HEK293 (cell line): ENCODE measurements around the gene SKOR1.

ENCODE experiments used
- BCL11A ChIP-seq: fragments of 450-650 bp; formaldehyde crosslinking; IDR thresholded peaks from 2 replicates; pipeline ENCODE4 v1.5.1; 2016; ENCODE audit warnings: low read depth, missing biosample characterization, missing genetic modification characterization
- BCL11B ChIP-seq: fragments of 450-650 bp; formaldehyde crosslinking; IDR thresholded peaks from 2 replicates; pipeline ENCODE4 v1.5.1; 2016; ENCODE audit warnings: low read depth, missing biosample characterization, missing genetic modification characterization
- KLF16 ChIP-seq: fragments of 450-650 bp; formaldehyde crosslinking; IDR thresholded peaks from 2 replicates; pipeline ENCODE4 v1.5.1; 2017; ENCODE audit warnings: missing biosample characterization, missing genetic modification characterization
- KLF7 ChIP-seq: fragments of 450-650 bp; formaldehyde crosslinking; IDR thresholded peaks from 2 replicates; pipeline ENCODE4 v1.5.1; 2016; ENCODE audit warnings: missing biosample characterization, missing genetic modification characterization, borderline replicate concordance
- OVOL3 ChIP-seq: fragments of 450-650 bp; formaldehyde crosslinking; IDR thresholded peaks from 2 replicates; pipeline ENCODE4 v1.5.1; 2016; ENCODE audit warnings: missing biosample characterization, missing genetic modification characterization
- PATZ1 ChIP-seq: fragments of 450-650 bp; formaldehyde crosslinking; IDR thresholded peaks from 2 replicates; pipeline ENCODE4 v1.5.1; 2016; ENCODE audit warnings: missing biosample characterization, missing genetic modification characterization
- PRDM10 ChIP-seq: fragments of 450-650 bp; formaldehyde crosslinking; IDR thresholded peaks from 2 replicates; pipeline ENCODE4 v1.5.1; 2016; ENCODE audit warnings: missing biosample characterization, missing genetic modification characterization
- SCRT1 ChIP-seq: fragments of 450-650 bp; formaldehyde crosslinking; IDR thresholded peaks from 2 replicates; pipeline ENCODE4 v1.5.1; 2016; ENCODE audit warnings: missing biosample characterization, missing genetic modification characterization, borderline replicate concordance
- TSHZ1 ChIP-seq: fragments of 450-650 bp; formaldehyde crosslinking; IDR thresholded peaks from 2 replicates; pipeline ENCODE4 v1.5.1; 2016; ENCODE audit warnings: missing biosample characterization, missing genetic modification characterization, borderline replicate concordance
- YY1 ChIP-seq: fragments of 450-650 bp; formaldehyde crosslinking; IDR thresholded peaks from 2 replicates; pipeline ENCODE4 v1.5.1; 2018; ENCODE audit warnings: missing biosample characterization, missing genetic modification characterization
- ZBTB21 ChIP-seq: fragments of 450-650 bp; formaldehyde crosslinking; IDR thresholded peaks from 2 replicates; pipeline ENCODE4 v1.5.1; 2017; ENCODE audit warnings: missing biosample characterization, missing genetic modification characterization
- ZBTB44 ChIP-seq: fragments of 450-650 bp; IDR thresholded peaks from 2 replicates; pipeline ENCODE4 v1.5.1; 2018; ENCODE audit warnings: missing biosample characterization, mild to moderate bottlenecking, missing genetic modification characterization
- ZNF132 ChIP-seq: fragments of 450-650 bp; formaldehyde crosslinking; IDR thresholded peaks from 2 replicates; pipeline ENCODE4 v1.5.1; 2017; ENCODE audit warnings: missing biosample characterization, missing genetic modification characterization, borderline replicate concordance
- ZNF2 ChIP-seq: fragments of 450-650 bp; formaldehyde crosslinking; IDR thresholded peaks from 2 replicates; pipeline ENCODE4 v1.5.1; 2016; ENCODE audit warnings: missing biosample characterization, missing genetic modification characterization
- ZNF280D ChIP-seq: fragments of 450-650 bp; formaldehyde crosslinking; IDR thresholded peaks from 2 replicates; pipeline ENCODE4 v1.5.1; 2016; ENCODE audit warnings: missing biosample characterization, missing genetic modification characterization
- ZNF350 ChIP-seq: fragments of 450-650 bp; formaldehyde crosslinking; IDR thresholded peaks from 2 replicates; pipeline ENCODE4 v1.5.0; 2017; ENCODE audit warnings: missing biosample characterization, mild to moderate bottlenecking, missing genetic modification characterization
- ZNF48 ChIP-seq: fragments of 450-650 bp; formaldehyde crosslinking; IDR thresholded peaks from 2 replicates; pipeline ENCODE4 v1.5.1; 2016; ENCODE audit warnings: missing biosample characterization, missing genetic modification characterization
- ZNF548 ChIP-seq: fragments of 450-650 bp; formaldehyde crosslinking; IDR thresholded peaks from 2 replicates; pipeline ENCODE4 v1.5.1; 2016; ENCODE audit warnings: missing biosample characterization, missing genetic modification characterization
- ZNF596 ChIP-seq: fragments of 450-650 bp; IDR thresholded peaks from 2 replicates; pipeline ENCODE4 v1.5.0; 2018; ENCODE audit warnings: missing biosample characterization, mild to moderate bottlenecking, missing genetic modification characterization, moderate library complexity
- ZNF623 ChIP-seq: fragments of 450-650 bp; formaldehyde crosslinking; IDR thresholded peaks from 2 replicates; pipeline ENCODE4 v1.5.1; 2016; ENCODE audit warnings: missing biosample characterization, missing genetic modification characterization
- ZNF658 ChIP-seq: fragments of 450-650 bp; formaldehyde crosslinking; IDR thresholded peaks from 2 replicates; pipeline ENCODE4; 2016; ENCODE audit warnings: missing biosample characterization, missing genetic modification characterization
- TF ChIP-seq, protein P1 (sequence below): fragments of 450-650 bp; formaldehyde crosslinking; IDR thresholded peaks from 2 replicates; pipeline ENCODE4 v1.5.1; 2016; ENCODE audit warnings: missing biosample characterization, missing genetic modification characterization
- TF ChIP-seq, protein P2 (sequence below): fragments of 450-650 bp; formaldehyde crosslinking; IDR thresholded peaks from 2 replicates; pipeline ENCODE4 v1.5.1; 2017; ENCODE audit warnings: missing biosample characterization, mild to moderate bottlenecking, missing genetic modification characterization, moderate library complexity

The SKOR1 gene

GRCh38 chr15:67779549-67780111 is 45.7 kb upstream of the SKOR1 start (continued):
- TF ChIP-seq BCL11A (0 out of 2 replicates have a peak, but pooled peaks have one; percentile 7), OVOL3 (tag by site-specific recombination) (peak; percentile 59), ZNF548 (tag by site-specific recombination) (no peak), ZBTB44 (tag by site-specific recombination) (peak; percentile 68), ZBTB21 (tag by site-specific recombination) (no peak), ZNF132 (tag by site-specific recombination) (no peak), ZNF596 (no peak), ZNF658 (no peak), BCL11B (tag by site-specific recombination) (no peak), ZNF350 (tag by site-specific recombination) (no peak), PRDM10 (tag by site-specific recombination) (peak; percentile 49), ZNF623 (tag by site-specific recombination) (no peak), ZNF2 (tag by site-specific recombination) (peak; percentile 96), ZNF280D (no peak), YY1 (no peak), KLF16 (tag by site-specific recombination) (peak; percentile 18; the same call in 1 of the 2 replicates), SCRT1 (tag by site-specific recombination) (0 out of 2 replicates have a peak, but pooled peaks have one; percentile 10), PATZ1 (tag by site-specific recombination) (no peak), TSHZ1 (tag by site-specific recombination) (peak; percentile 82; the same call in 1 of the 2 replicates), KLF7 (tag by site-specific recombination) (no peak), ZNF48 (tag by site-specific recombination) (no peak)
- TF ChIP-seq, protein P1, sequence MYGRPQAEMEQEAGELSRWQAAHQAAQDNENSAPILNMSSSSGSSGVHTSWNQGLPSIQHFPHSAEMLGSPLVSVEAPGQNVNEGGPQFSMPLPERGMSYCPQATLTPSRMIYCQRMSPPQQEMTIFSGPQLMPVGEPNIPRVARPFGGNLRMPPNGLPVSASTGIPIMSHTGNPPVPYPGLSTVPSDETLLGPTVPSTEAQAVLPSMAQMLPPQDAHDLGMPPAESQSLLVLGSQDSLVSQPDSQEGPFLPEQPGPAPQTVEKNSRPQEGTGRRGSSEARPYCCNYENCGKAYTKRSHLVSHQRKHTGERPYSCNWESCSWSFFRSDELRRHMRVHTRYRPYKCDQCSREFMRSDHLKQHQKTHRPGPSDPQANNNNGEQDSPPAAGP (tag by site-specific recombination) = peak; percentile 83
- TF ChIP-seq, protein P2, sequence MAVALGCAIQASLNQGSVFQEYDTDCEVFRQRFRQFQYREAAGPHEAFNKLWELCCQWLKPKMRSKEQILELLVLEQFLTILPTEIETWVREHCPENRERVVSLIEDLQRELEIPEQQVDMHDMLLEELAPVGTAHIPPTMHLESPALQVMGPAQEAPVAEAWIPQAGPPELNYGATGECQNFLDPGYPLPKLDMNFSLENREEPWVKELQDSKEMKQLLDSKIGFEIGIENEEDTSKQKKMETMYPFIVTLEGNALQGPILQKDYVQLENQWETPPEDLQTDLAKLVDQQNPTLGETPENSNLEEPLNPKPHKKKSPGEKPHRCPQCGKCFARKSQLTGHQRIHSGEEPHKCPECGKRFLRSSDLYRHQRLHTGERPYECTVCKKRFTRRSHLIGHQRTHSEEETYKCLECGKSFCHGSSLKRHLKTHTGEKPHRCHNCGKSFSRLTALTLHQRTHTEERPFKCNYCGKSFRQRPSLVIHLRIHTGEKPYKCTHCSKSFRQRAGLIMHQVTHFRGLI (tag by site-specific recombination) = peak; percentile 98
